Endothelial cell of umbilical vein (primary cell): Measurements from ENCODE around the gene TLNRD1. TPM values are rescaled to one million over a fixed set of nuclear protein-coding genes. Genes with fewer than 3 reads are reported as not detected.

Experiments
- BruUV-seq: library from RNA; stranded (reverse); fragments of 400-500 nt; replicated peaks from 2 replicates; lab custom pipeline; 2021; lab: Mats Ljungman, UMichigan
- CTCF ChIA-PET: fragments of 300-600, 350-600 bp; sonication (Branson Sonifier 250); formaldehyde crosslinking; loops from one replicate; lab custom pipeline; 2021; ENCODE audit warnings: antibody characterized with exemption, inconsistent platforms; lab: Charles Lee
- POLR2A ChIA-PET: fragments of 300-600, 350-600 bp; sonication (Branson Sonifier 250); formaldehyde crosslinking; loops from one replicate; lab custom pipeline; 2021; ENCODE audit warnings: antibody characterized with exemption, inconsistent platforms; lab: Charles Lee
- DNase-seq: peaks from one replicate; pipeline ENCODE4 v3.0.0-alpha.2; 2011; ENCODE audit warnings: low read depth, low spot score
- FAIRE-seq: peaks from 2 replicates; lab custom pipeline; 2011; peaks lifted over from hg19 to GRCh38; lab: Jason Lieb, UNC
- H2AFZ ChIP-seq: 2 replicates; pipeline ENCODE4 v1.6.0; 2012; ENCODE audit warnings: low read depth, low read length, control low read depth, inconsistent platforms
- H3K27ac ChIP-seq: 2 replicates; pipeline ENCODE4 v1.5.1; 2011; ENCODE audit warnings: low read depth, mild to moderate bottlenecking, control low read depth, low read length, moderate library complexity; ENCODE audit not compliant: insufficient read depth
- H3K27me3 ChIP-seq, 2 experiments: 2 replicates each; pipeline versions ENCODE4 v1.6.0 to v1.6.1; 2011; ENCODE audit warnings: low read length in 2 of 2, mixed read lengths in 1 of 2; ENCODE audit not compliant: control insufficient read depth in 2 of 2, insufficient read depth in 2 of 2
- H3K36me3 ChIP-seq, 2 experiments: 2 replicates in 1 of 2; 3 replicates in 1 of 2; pipeline ENCODE4 v1.5.1; 2011; ENCODE audit warnings: low read length in 2 of 2, mild to moderate bottlenecking in 1 of 2, moderate library complexity in 1 of 2; ENCODE audit not compliant: control insufficient read depth in 2 of 2, insufficient read depth in 2 of 2; ENCODE audit errors: extremely low read depth in 1 of 2
- H3K4me1 ChIP-seq: 3 replicates; pipeline ENCODE4 v1.5.1; 2011; ENCODE audit warnings: mild to moderate bottlenecking, low read length; ENCODE audit not compliant: control insufficient read depth, insufficient read depth; ENCODE audit errors: extremely low read depth
- H3K4me2 ChIP-seq: 2 replicates; pipeline ENCODE4 v1.6.1; 2011; ENCODE audit warnings: low read length, control low read depth, mixed read lengths; ENCODE audit not compliant: insufficient read depth
- H3K4me3 ChIP-seq, 3 experiments: fragments of 200-600 bp in 1 of 3; sonication (generic), shearing (Covaris generic) in 1 of 3; replicated peaks in 1 of 3; 2 replicates each; pipeline ENCODE4 v1.5.1; 2011 to 2016; ENCODE audit warnings: control low read depth in 3 of 3, low read length in 3 of 3, mild to moderate bottlenecking in 2 of 3, inconsistent platforms in 1 of 3, low read depth in 1 of 3, moderate library complexity in 1 of 3; ENCODE audit not compliant: insufficient read depth in 1 of 3
- H3K79me2 ChIP-seq: 2 replicates; pipeline ENCODE4 v1.6.0; 2012; ENCODE audit warnings: low read length, inconsistent platforms; ENCODE audit not compliant: control insufficient read depth, insufficient read depth
- H3K9ac ChIP-seq: replicated peaks from 2 replicates; pipeline ENCODE3; 2011; ENCODE audit warnings: low read length, control low read depth; ENCODE audit not compliant: insufficient read depth; ENCODE audit errors: extremely low read depth
- H3K9me1 ChIP-seq: replicated peaks from 3 replicates; pipeline ENCODE4 v1.6.0; 2011; ENCODE audit warnings: mild to moderate bottlenecking, low read length; ENCODE audit not compliant: control insufficient read depth, insufficient read depth; ENCODE audit errors: extremely low read depth
- H3K9me3 ChIP-seq: replicated peaks from 2 replicates; pipeline ENCODE4 v1.5.1; 2012; ENCODE audit warnings: low read length, inconsistent platforms; ENCODE audit not compliant: control insufficient read depth, insufficient read depth
- H4K20me1 ChIP-seq: replicated peaks from 2 replicates; pipeline ENCODE3; 2011; ENCODE audit warnings: mild to moderate bottlenecking, low read length; ENCODE audit not compliant: control insufficient read depth, insufficient read depth; ENCODE audit errors: extremely low read depth
- CTCF ChIP-seq, 2 donors: IDR thresholded peaks; 1 replicate in 1 of 2; 2 replicates in 1 of 2; pipeline ENCODE4 v1.5.1; 2011; ENCODE audit warnings: low read length in 2 of 2, mild to moderate bottlenecking in 2 of 2, moderate library complexity in 2 of 2, control low read depth in 1 of 2, inconsistent platforms in 1 of 2, low read depth in 1 of 2; ENCODE audit not compliant: insufficient read depth in 1 of 2; ENCODE audit errors: extremely low read depth in 1 of 2
- EZH2 ChIP-seq: IDR thresholded peaks from 2 replicates; pipeline ENCODE4 v1.6.1; 2012; ENCODE audit warnings: borderline replicate concordance, low read depth, mild to moderate bottlenecking, moderate library complexity, low read length, inconsistent platforms; ENCODE audit not compliant: severe bottlenecking
- FOS ChIP-seq: IDR thresholded peaks from 2 replicates; pipeline ENCODE4 v1.6.1; 2011; ENCODE audit warnings: mild to moderate bottlenecking, low read length, moderate library complexity, borderline replicate concordance; ENCODE audit not compliant: insufficient read depth
- GATA2 ChIP-seq: IDR thresholded peaks from 2 replicates; pipeline ENCODE4 v1.7.0; 2011; ENCODE audit warnings: low read depth, mild to moderate bottlenecking, moderate library complexity, mixed read lengths, low read length; ENCODE audit not compliant: insufficient read length, insufficient read depth
- JUN ChIP-seq: IDR thresholded peaks from 2 replicates; pipeline ENCODE4 v1.6.1; 2011; ENCODE audit warnings: borderline replicate concordance, low read depth; ENCODE audit not compliant: insufficient read length, insufficient read depth
- MAX ChIP-seq: IDR thresholded peaks from 2 replicates; pipeline ENCODE4 v1.6.1; 2011; ENCODE audit not compliant: insufficient read depth, insufficient read length
- MYC ChIP-seq: IDR thresholded peaks from one replicate; pipeline ENCODE4 v1.6.1; 2011; ENCODE audit warnings: mild to moderate bottlenecking, low read depth, low read length
- POLR2A ChIP-seq: IDR thresholded peaks from 2 replicates; pipeline ENCODE4 v1.6.1; 2012; ENCODE audit warnings: low read depth, mild to moderate bottlenecking, control low read depth, low read length
- POLR2AphosphoS5 ChIP-seq: IDR thresholded peaks from 2 replicates; pipeline ENCODE4 v1.6.1; 2012; ENCODE audit warnings: low read depth, mild to moderate bottlenecking, control low read depth, low read length, moderate library complexity; ENCODE audit not compliant: insufficient read depth
- dilution Hi-C: fragments of 300-500 bp; cut with MboI; formaldehyde crosslinking; loops from one replicate; pipeline ENCODE4 v1.15.0; 2019; ENCODE audit warnings: low sequenced_read_pairs; ENCODE audit not compliant: extremely low pct_ligation_motif_present
- intact Hi-C: fragments of 100-400 bp; cut with micrococcal nuclease; formaldehyde crosslinking; loops from one replicate; pipeline ENCODE4 v1.10.0; 2022
- polyA plus RNA-seq, 4 experiments: library from polyadenylated mRNA; depleted of rRNA in 3 of 4; stranded (reverse) in 3 of 4; unstranded in 1 of 4; fragments of >200 nt; gene quantifications; 2 replicates each; pipeline versions ENCODE4 v1.2.1 to v1.2.3, GENCODE V29; 2011 to 2012; ENCODE audit warnings: missing spikeins in 1 of 4
- total RNA-seq: library from RNA; stranded (reverse); gene quantifications from 2 replicates; pipeline ENCODE4 v1.2.3, GENCODE V29; 2021

Gene TLNRD1
- total and polyA plus RNA-seq, 2 donors (not counting 3 experiments of a cell fraction or from before 2014, with no cell fraction given), result 17.8 to 33.0 TPM

DNA sequence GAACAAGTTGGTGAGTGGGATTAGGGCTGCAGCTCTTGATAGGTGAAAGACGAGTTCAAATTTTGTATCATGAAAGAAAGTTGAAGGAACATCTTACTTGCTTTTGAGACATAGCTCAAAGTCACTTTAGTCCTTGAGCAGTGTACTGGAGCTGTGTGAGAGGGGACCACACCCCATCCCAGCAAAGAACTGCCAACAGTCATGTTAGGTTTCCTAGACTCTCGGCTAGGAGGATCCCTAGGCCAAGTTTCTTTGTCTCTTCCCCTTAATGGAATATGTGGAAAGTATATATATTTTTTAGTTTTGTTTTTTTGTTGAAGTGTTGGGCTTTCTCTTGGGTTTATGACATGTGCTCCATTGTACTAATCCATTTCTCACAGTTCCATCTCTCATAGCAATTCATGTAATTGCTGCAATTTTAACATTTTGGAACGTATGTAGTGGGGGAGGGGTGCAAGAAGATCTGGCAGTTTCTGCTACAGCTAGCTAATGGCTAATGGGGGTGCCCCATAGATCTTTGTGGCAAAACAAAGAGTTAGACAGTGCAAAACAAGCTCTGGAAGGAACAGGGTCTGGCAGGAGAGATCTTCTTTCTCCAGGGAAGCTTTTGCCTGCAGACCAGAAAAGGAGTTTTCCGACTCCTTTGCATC, 25.1 kb downstream of the TLNRD1 start:
- CTCF ChIA-PET, result interaction anchor here (0.8 to 1.2 kb wide), 3 partner anchors 13 to 82 kb away, joined by 3 read pairs; no protein-coding TSS in a partner anchor
- no peaks in the 10 kb centered on the region for H4K20me1 ChIP-seq
- no peak overlapping the region for H3K27ac ChIP-seq
- POLR2A ChIA-PET, result no interaction called here
- intact Hi-C loops (no loop called here), dilution Hi-C loops (no loop called here)
- TF ChIP-seq POLR2AphosphoS5 (no peak), MAX (no peak), EZH2 (no peak), MYC (no peak), GATA2 (no peak), CTCF (IDR thresholded peaks at IDR 0.05; ENCODE audit: extremely low read depth in 1 of 2, insufficient read depth in 1 of 2, low read depth in 1 of 2, low read length in 2 of 2) (no peak), FOS (no peak), JUN (no peak), POLR2A (no peak)
- H3K9me1 ChIP-seq, result no peaks in the 10 kb centered on the region
- no TSS peak for BruUV-seq
- no peak overlapping the region for H3K4me3 ChIP-seq
- H3K4me2 ChIP-seq, result no peak overlapping the region
- FAIRE-seq, result no peak
- H3K9ac ChIP-seq, result no peak overlapping the region
- no peak overlapping the region for H2AFZ ChIP-seq
- H3K79me2 ChIP-seq, result no peaks in the 10 kb centered on the region
- H3K27me3 ChIP-seq, result no peaks in the 10 kb centered on the region
- no peaks in the 10 kb centered on the region for H3K36me3 ChIP-seq
- peaks cover 45% of the 10 kb centered on the region for H3K4me1 ChIP-seq
- DNase-seq, result no peak
- no peaks in the 10 kb centered on the region for H3K9me3 ChIP-seq
